HepG2 (cell line): ENCODE measurements around the gene SAE1. TPM values are rescaled to one million over a fixed set of nuclear protein-coding genes. Genes with fewer than 3 reads are reported as not detected.

ENCODE experiments used
- AFF4 ChIP-seq: sonication (generic); formaldehyde crosslinking; IDR thresholded peaks from 2 replicates; pipeline ENCODE4 v1.4.0; 2020; ENCODE audit warnings: missing genetic modification reagents
- CCDC6 ChIP-seq: sonication (generic); formaldehyde crosslinking; IDR thresholded peaks from 2 replicates; pipeline ENCODE4 v1.8.1; 2022; ENCODE audit warnings: mild to moderate bottlenecking, missing genetic modification reagents, moderate library complexity
- CHD2 ChIP-seq: IDR thresholded peaks from 2 replicates; pipeline ENCODE4 v1.6.1; 2011; ENCODE audit warnings: low read depth, low read length, improper control_type of control experiment
- CREM ChIP-seq, 2 experiments: sonication (generic) in 1 of 2; formaldehyde crosslinking in 1 of 2; IDR thresholded peaks; 2 replicates each; pipeline versions ENCODE4 v1.4.0 to v1.6.1; 2016 to 2020; ENCODE audit warnings: antibody characterized with exemption in 1 of 2, mild to moderate bottlenecking in 1 of 2, missing genetic modification reagents in 1 of 2
- GTF2F1 ChIP-seq: fragments of 150-350 bp; IDR thresholded peaks from 2 replicates; pipeline ENCODE4 v1.6.1; 2014; ENCODE audit warnings: low read length
- KDM2A ChIP-seq: sonication (generic); formaldehyde crosslinking; IDR thresholded peaks from 2 replicates; pipeline ENCODE4 v1.4.0; 2020; ENCODE audit warnings: low read depth, missing genetic modification reagents, borderline replicate concordance
- KDM5A ChIP-seq: fragments of 200-600 bp; sonication (generic); IDR thresholded peaks from 2 replicates; pipeline ENCODE4 v1.7.0; 2018; ENCODE audit warnings: antibody characterized with exemption, mild to moderate bottlenecking, low read length, borderline replicate concordance
- MTERF4 ChIP-seq: sonication (generic); formaldehyde crosslinking; IDR thresholded peaks from 2 replicates; pipeline ENCODE4 v1.8.0; 2023; ENCODE audit warnings: mild to moderate bottlenecking, missing genetic modification reagents
- PHF21A ChIP-seq: sonication (generic); formaldehyde crosslinking; IDR thresholded peaks from 2 replicates; pipeline ENCODE4 v1.5.0; 2020; ENCODE audit warnings: mild to moderate bottlenecking, missing genetic modification reagents
- RBFOX2 ChIP-seq: fragments of 200-400 bp; formaldehyde crosslinking; IDR thresholded peaks from 2 replicates; pipeline ENCODE4 v1.6.1; 2017; ENCODE audit warnings: low read depth, mild to moderate bottlenecking, low read length
- TSC22D2 ChIP-seq: sonication (generic); formaldehyde crosslinking; IDR thresholded peaks from 2 replicates; pipeline ENCODE4 v1.5.1; 2020; ENCODE audit warnings: missing genetic modification reagents, mild to moderate bottlenecking, borderline replicate concordance
- ZFP36 ChIP-seq: fragments of 150-350 bp; IDR thresholded peaks from 2 replicates; pipeline ENCODE4 v1.6.1; 2018; ENCODE audit warnings: borderline replicate concordance, low read length, low read depth; ENCODE audit not compliant: partially characterized antibody
- ZNF274 ChIP-seq: sonication (generic); formaldehyde crosslinking; IDR thresholded peaks from 2 replicates; pipeline ENCODE4 v1.5.1; 2020; ENCODE audit warnings: mild to moderate bottlenecking, missing genetic modification reagents
- ZNF280D ChIP-seq: sonication (generic); formaldehyde crosslinking; IDR thresholded peaks from 2 replicates; pipeline ENCODE4 v1.5.1; 2020; ENCODE audit warnings: mild to moderate bottlenecking, missing genetic modification reagents
- ZNF430 ChIP-seq: sonication (generic); formaldehyde crosslinking; IDR thresholded peaks from 2 replicates; pipeline ENCODE4 v1.9.0; 2021; ENCODE audit warnings: mild to moderate bottlenecking, missing genetic modification reagents
- ZNF530 ChIP-seq: sonication (generic); formaldehyde crosslinking; IDR thresholded peaks from 2 replicates; pipeline ENCODE4 v1.5.0; 2020; ENCODE audit warnings: low read depth, mild to moderate bottlenecking, missing genetic modification reagents
- ZNF558 ChIP-seq: sonication (generic); formaldehyde crosslinking; IDR thresholded peaks from 2 replicates; pipeline ENCODE4 v1.9.0; 2022; ENCODE audit warnings: mild to moderate bottlenecking, missing genetic modification reagents, borderline replicate concordance
- ZNF577 ChIP-seq: sonication (generic); formaldehyde crosslinking; IDR thresholded peaks from 2 replicates; pipeline ENCODE4 v1.4.0; 2020; ENCODE audit warnings: mild to moderate bottlenecking, low read depth, missing genetic modification reagents, borderline replicate concordance
- ZNF616 ChIP-seq: sonication (generic); formaldehyde crosslinking; IDR thresholded peaks from 2 replicates; pipeline ENCODE4 v1.5.0; 2020; ENCODE audit warnings: low read depth, mild to moderate bottlenecking, missing genetic modification reagents
- ZNF768 ChIP-seq: sonication (generic); formaldehyde crosslinking; IDR thresholded peaks from 2 replicates; pipeline ENCODE4 v1.4.0; 2020; ENCODE audit warnings: missing genetic modification reagents
- ZNF816 ChIP-seq: sonication (generic); formaldehyde crosslinking; IDR thresholded peaks from 2 replicates; pipeline ENCODE4 v1.8.0; 2022; ENCODE audit warnings: missing genetic modification reagents, mild to moderate bottlenecking, borderline replicate concordance
- polyA plus RNA-seq, 8 experiments: library from polyadenylated mRNA; depleted of rRNA in 3 of 8; stranded (reverse) in 7 of 8; unstranded in 1 of 8; fragments of >200 nt; fragmentation: Illumina TruSeq in 4 of 8; extraction: Trizol in 4 of 8; gene quantifications; 2 replicates each; pipeline versions ENCODE4 v1.2.1 to v1.2.3, GENCODE V29; 2011 to 2016; ENCODE audit warnings: low read depth in 4 of 8, missing spikeins in 1 of 8, mixed read lengths in 1 of 8; ENCODE audit not compliant: insufficient read depth in 1 of 8
- total RNA-seq, 5 experiments: library from RNA; depleted of rRNA; stranded (reverse); fragments of >200 nt; fragmentation: Illumina TruSeq; extraction: Trizol; gene quantifications; 2 replicates each; pipeline ENCODE4 v1.2.3, GENCODE V29; 2016; ENCODE audit warnings: low read depth in 1 of 5

SAE1 gene
- total and polyA plus RNA-seq, 2 of the 13 experiments (the other 11 are each of a cell fraction or from before 2014, with no cell fraction given), result 87.6 to 197 TPM

- TF ChIP-seq ZNF816 (CRISPR knock-in tag) (no peak), TSC22D2 (CRISPR knock-in tag) (peak; percentile 85; the same call in 1 of the 2 replicates), KDM5A (no peak), CCDC6 (peak; percentile 90), MTERF4 (CRISPR knock-in tag) (no peak), ZNF558 (CRISPR knock-in tag) (peak; percentile 40; the same call in 1 of the 2 replicates), ZNF616 (CRISPR knock-in tag) (peak; percentile 57; the same call in 1 of the 2 replicates), ZNF577 (CRISPR knock-in tag) (no peak), PHF21A (peak; percentile 74), KDM2A (CRISPR knock-in tag) (peak; percentile 83), ZFP36 (no peak), ZNF530 (CRISPR knock-in tag) (no peak), ZNF768 (peak; percentile 81), CHD2 (peak; percentile 81), GTF2F1 (peak; percentile 83; the same call in 1 of the 2 replicates), ZNF430 (CRISPR knock-in tag) (0 out of 2 replicates have a peak, but pooled peaks have one; percentile 57), ZNF280D (0 out of 2 replicates have a peak, but pooled peaks have one; percentile 8), ZNF274 (CRISPR knock-in tag) (no peak), RBFOX2 (peak; percentile 99), AFF4 (CRISPR knock-in tag) (peak; percentile 85; the same call in 1 of the 2 replicates), CREM (IDR thresholded peaks at IDR 0.05) (no peak), CREM (CRISPR knock-in tag; IDR thresholded peaks at IDR 0.05) (no peak)
Measured at GRCh38 chr19:47225746-47226425, 95.3 kb downstream of the SAE1 start (continued).
